Measurements from ENCODE around the gene ANTXR2.

Gene ANTXR2

DNA sequence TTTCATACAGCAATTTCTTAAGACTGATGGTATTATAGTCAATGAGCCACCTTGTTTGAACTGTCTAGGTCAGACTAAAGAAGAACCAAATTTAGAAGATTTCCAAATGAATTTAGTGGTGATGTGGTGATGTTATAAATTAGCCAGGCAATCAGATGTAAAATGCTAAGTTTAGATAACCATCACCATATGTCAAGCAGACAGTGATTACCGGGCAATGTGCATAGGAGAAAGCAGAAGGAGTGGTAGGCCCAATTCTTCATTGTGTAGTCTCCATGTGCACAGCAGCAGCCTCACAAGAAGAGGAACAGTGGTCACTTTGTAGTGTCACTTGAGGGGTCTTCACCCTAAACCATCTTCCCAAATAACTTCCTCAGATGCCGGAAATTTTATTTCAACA, 198.8 kb downstream of the ANTXR2 start:
- DNase-seq (ENCODE audit: low read depth in 2 of 2, low spot score in 1 of 2): no peak

DNA sequence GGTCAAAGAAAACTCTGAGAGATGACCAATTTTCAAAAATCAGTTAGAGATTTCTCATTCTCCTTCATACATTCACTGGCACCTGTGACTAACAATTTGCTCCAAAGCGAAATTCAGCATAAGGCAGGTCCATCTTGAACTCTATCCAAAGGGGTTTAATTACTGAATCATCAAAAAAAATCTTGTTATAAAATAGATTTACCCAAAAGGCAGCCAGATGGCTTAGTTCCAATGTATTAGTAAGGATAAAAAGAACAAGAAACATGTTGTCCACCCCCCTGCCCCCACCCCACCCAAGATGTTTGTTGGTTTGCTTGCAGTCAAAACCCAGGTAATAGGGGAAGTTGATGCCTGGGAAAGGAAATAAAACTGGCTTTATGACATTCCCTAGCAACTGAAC, 200.3 kb downstream of the ANTXR2 start:
- no peak for DNase-seq (ENCODE audit: low read depth in 2 of 2, low spot score in 1 of 2)

DNA sequence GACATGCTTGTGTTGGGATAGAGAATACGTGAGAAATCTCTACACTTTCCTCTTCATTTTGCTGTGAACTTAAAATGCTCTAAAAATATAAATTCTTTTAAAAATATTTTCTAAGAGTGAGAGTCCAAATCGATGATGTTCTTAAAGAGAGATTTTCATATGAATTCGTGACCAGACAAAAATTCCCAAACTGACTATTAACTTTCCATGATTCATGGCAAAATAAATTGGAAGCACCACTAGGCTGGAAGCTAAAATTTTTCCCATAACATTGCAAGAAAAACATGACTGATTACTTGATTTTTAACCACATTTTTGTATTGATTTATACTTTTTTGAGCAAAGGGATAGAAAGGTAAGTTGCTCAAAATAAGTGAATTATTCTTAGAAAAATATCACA, 201.1 kb downstream of the ANTXR2 start:
- no peak for DNase-seq (ENCODE audit: low read depth in 2 of 2, low spot score in 1 of 2)

DNA sequence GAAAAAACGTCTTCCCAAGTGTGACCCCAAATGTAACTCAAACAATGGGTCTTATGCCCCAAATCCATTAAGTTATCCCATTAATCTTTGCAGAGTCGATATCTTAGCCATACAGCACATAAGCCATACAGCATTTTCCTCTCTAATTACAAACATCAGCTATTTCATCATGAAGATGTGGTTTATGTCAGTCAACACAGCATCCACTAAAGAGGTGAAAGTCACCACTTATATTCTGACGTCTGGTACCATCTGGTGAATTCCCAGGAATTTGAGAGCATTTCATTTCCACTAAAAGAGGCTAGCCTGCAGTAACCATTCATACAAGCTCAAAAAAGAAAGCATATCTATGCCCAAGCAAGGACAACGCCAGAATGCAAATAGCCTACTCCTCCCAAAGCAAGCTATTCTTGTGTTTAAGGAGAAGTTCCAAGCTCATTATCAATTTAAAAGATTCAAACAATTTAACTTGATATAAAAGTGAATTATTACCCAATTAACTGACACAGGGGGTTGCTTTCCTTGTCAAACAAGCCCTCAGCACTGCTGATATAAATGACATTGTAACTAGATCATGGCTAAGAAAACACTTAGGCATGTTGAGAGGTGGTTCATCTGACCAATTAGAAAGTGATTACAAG, 203.3 kb downstream of the ANTXR2 start:
- DNase-seq (ENCODE audit: low read depth in 2 of 2, low spot score in 1 of 2): no peak

DNA sequence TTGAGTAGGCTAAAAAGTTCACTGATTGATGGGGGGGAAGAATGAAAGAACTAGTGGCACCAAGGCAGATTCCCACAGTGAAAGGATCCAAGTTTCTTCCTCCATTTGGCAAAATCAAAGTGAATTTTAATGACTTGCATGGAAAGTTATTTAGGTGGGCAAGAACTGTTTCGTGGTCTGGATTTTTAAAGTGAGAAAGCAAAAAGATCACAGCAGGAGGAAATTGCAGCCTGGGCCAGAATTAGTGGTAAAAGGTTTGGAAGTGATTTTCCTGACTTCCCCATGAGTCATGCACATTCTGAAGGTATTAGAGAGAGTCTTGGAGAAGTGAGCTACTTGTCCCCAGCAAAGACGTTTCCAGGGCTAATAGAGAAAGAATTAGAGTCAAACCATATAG, 207.8 kb downstream of the ANTXR2 start:
- DNase-seq (ENCODE audit: low read depth in 2 of 2, low spot score in 1 of 2): no peak

DNA sequence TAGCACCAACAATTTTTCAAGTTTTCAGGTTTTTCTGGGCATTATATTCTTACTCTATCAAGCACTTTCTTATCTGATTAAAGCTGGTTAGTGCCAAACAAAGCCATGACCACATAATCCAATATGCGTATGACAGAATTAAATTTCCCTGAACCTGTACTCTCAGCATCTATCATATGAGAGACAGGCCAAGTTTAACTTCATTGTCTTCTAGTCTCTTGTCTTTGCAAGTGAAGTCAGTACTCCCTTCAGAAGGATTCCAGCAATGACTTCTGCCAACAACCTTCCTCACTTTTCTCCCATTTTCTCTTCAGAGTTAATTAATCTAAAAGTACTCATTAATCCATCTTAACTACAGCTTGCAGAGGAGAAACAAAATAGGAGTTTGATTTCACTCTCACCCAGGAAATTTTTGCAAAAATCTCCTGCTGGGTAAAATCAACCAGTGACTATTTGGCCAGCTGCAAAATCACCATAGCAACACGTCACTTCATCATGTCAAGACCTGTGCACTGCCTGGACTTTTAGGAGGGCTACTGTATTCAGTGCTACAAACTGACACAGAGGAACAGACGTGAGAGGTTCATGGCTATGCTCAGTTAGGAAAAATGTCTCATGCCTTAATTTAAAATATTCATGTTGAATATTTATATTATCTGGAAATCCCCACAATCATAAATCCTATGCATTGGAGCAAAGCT, 208.4 kb downstream of the ANTXR2 start:
- DNase-seq (ENCODE audit: low read depth in 2 of 2, low spot score in 1 of 2): no peak

DNA sequence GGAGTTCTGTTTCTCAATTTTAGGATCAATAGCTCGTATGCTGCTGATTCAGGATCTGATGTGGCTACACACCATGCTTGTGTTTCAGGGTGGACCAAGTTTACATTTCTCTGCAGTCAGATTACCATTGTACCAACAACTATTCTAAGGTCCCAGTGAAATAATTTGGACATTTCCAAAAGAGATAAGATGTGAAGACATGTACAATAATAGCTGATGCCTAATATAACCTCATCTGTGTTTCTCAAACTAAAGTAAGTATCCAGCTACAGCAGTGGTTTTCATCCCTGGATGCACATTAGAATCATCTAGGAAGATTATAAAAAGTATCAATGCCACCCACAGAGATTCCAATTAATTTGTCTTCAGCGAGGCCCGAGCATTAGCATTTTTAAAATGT, 209.7 kb downstream of the ANTXR2 start:
- no peak for DNase-seq (ENCODE audit: low read depth in 2 of 2, low spot score in 1 of 2)

DNA sequence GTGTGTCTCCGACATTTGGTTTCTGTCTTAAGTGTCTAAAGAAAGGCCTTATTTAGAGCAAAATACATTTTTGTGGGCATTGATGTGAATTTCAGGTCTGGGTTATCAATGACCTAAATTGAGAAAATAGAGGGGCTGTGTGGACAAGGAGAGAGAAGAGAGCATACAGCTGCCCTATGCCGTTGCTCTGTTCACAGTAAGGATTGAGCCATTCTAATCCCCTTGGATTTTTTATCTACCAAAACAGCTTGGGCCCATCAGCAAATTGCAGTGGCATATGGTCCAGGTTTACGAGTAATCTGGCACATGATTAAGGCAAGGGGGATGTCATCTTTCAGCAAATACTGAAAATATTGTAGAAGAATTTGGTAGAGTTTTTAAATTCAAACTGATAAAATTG, 210.2 kb downstream of the ANTXR2 start:
- DNase-seq (ENCODE audit: low read depth in 2 of 2, low spot score in 1 of 2): no peak

DNA sequence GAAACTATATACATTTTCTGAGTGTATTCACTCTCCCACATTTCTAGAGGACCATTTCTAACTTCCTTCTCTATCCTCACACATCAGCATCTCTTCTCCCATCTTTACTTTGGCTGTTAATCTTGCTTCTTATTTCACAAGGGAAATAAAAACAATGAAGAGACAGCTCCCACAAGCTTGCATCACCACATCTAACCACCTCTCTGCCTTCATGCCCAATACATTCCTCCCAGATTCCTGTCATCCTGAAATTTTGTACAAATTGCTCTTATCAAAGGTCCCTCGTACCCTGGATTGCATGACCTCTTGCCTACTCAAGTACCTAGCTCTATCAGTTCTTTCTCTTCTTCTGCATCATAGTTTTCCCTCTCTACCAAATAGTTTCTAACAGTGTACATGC, 215.2 kb downstream of the ANTXR2 start:
- DNase-seq (ENCODE audit: low read depth in 2 of 2, low spot score in 1 of 2): no peak

DNA sequence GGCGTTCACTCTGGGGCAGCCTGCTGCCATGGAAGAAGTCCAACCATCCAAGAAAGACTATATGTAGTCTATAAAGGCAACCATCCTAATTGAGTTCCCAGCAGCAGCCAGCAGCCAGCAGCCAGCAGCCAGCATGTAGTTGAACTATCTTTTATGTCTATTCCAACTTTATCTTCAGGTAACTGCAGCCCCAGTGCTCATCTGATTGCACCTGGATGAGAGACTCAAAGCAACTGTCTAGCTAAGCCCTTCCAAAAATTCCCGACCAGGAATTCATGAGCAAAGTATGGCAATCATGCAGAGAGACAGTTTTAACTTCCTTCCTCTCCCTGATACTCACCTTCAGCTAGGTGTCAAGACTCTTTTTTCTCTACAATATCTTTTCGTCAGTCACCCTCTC, 216.8 kb downstream of the ANTXR2 start:
- no peak for DNase-seq (ENCODE audit: low read depth in 2 of 2, low spot score in 1 of 2)

DNA sequence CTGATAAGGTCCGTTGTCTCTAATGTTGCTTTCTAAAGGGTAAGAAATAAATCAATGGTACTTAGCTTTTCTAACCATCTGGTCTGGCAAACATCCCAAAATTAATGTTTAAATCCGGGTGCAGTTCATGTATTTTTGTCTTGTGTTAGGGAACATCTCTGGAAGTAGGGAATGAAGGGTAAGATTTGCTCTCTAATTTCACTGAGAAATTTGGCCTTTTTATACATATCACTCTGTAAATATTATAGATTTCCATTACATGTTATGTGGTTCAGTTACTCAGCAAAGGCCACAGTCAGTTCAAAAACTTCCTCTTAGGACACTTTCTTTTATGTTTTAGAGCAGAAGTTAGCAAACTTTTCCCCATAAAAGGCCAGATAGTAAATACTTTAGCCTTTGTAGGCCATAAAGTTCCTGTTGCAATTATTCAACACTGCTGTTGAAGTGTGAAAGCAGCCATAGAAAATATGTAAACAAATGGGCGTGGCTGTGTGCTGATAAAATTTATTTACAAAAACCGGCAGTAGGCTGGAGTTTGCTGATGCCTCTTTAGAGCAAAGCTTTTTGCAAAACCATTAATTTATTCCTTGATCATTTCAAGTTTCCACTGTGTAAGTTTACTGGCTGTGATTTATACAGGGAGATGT, 218.1 kb downstream of the ANTXR2 start:
- no peak for DNase-seq (ENCODE audit: low read depth in 2 of 2, low spot score in 1 of 2)

DNA sequence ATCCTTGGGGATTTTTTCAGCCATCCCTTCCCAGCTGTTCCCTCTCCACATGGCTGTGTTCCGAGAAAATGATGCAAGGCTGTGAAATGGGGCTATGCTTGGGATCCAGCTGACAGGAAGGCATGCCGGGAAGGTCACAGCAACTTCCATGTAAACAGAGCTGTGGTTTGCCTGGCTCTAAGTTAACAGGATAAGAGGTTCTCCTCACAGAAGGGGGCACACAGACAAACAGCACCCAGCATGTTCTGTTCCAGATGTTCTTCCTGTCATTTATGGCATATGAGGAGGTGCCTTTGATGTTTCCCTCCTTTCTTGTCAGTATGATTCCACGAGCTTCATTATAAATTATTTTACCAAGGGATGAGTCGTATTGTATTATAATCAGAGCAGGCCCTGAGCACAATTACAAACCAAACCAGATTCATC, 220.7 kb downstream of the ANTXR2 start:
- DNase-seq (ENCODE audit: low read depth in 2 of 2, low spot score in 1 of 2): no peak

DNA sequence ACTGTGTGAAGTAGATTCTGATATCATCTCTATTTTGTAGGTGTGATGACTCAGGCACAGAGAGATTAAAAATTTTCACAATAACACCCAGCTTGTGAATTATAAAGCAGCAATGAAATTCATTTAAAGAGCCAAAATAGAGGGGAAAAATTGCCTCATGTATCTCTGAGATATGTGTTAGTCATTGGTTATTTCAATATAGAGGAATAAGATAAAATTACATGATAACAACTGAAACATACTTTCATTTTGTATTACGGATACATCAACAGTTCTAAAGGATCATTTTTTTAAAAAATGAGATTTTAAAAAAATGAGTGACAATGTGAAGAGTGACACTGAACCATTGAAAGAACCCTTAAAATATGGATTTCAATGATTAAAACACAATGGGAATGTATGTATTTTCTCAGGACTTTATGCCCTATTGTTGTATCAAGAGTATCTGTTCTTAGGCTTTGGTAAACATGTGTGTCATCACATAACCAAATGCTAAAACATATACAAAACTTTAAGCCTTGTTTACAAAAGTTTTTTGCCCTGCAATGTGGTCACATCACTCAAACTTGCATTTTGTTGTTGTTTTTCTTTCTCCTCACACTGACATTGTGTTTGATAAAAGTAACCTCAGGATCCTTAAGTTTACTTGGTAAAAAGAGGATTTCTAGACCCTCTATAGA, 221.3 kb downstream of the ANTXR2 start:
- no peak for DNase-seq (ENCODE audit: low read depth in 2 of 2, low spot score in 1 of 2)

All from stimulated activated CD8-positive, alpha-beta memory T cell treated with anti-CD3 and anti-CD28 coated beads, Interleukin-4, amount 100 ng/mL, for 1 hour (primary cell).